ENCODE data around the gene TCF12.

The TCF12 gene

GRCh38 chr15:57314221-57314620 is 395.8 kb downstream of the TCF12 start:
- Histone ChIP-seq H3K9me3 (no peaks in the 10 kb centered on the region), H3K4me1 (peaks cover 11% of the 10 kb centered on the region; the same call in 1 of the 2 replicates), H3K27me3 (no peaks in the 10 kb centered on the region), H3K36me3 (no peaks in the 10 kb centered on the region), H3K4me3 (ENCODE audit: low read depth, low read length) (no peak overlapping the region)
- DNase-seq, result no peak
- no peak for TF ChIP-seq CTCF (IDR thresholded peaks at IDR 0.05; ENCODE audit: low read depth, low read length)

- Histone ChIP-seq H3K4me3 (ENCODE audit: low read depth, low read length) (no peak overlapping the region), H3K4me1 (peaks cover 11% of the 10 kb centered on the region; the same call in 1 of the 2 replicates), H3K9me3 (no peaks in the 10 kb centered on the region), H3K36me3 (no peaks in the 10 kb centered on the region), H3K27me3 (no peaks in the 10 kb centered on the region)
- DNase-seq, result no peak
- TF ChIP-seq CTCF (IDR thresholded peaks at IDR 0.05; ENCODE audit: low read depth, low read length), result no peak
These were observed 398.0 kb downstream of the TCF12 start for GRCh38 chr15:57316451-57316850.

GRCh38 chr15:57319226-57319918 is 400.9 kb downstream of the TCF12 start:
- TF ChIP-seq CTCF (IDR thresholded peaks at IDR 0.05; ENCODE audit: low read depth, low read length), result no peak
- no peak overlapping the region for H3K4me3 ChIP-seq (ENCODE audit: low read depth, low read length)
- DNase-seq, result no peak
- H3K36me3 ChIP-seq, result no peaks in the 10 kb centered on the region
- H3K27me3 ChIP-seq, result no peaks in the 10 kb centered on the region
- H3K9me3 ChIP-seq, result no peaks in the 10 kb centered on the region
- peaks cover 19% of the 10 kb centered on the region for H3K4me1 ChIP-seq

- peaks cover 19% of the 10 kb centered on the region for H3K4me1 ChIP-seq
- H3K27me3 ChIP-seq, result no peaks in the 10 kb centered on the region
- H3K9me3 ChIP-seq, result no peaks in the 10 kb centered on the region
- DNase-seq, result no peak
- no peak for TF ChIP-seq CTCF (IDR thresholded peaks at IDR 0.05; ENCODE audit: low read depth, low read length)
- no peak overlapping the region for H3K4me3 ChIP-seq (ENCODE audit: low read depth, low read length)
- H3K36me3 ChIP-seq, result no peaks in the 10 kb centered on the region
These were observed 401.6 kb downstream of the TCF12 start for GRCh38 chr15:57319919-57320560.

GRCh38 chr15:57320631-57321220 is 402.3 kb downstream of the TCF12 start:
- TF ChIP-seq CTCF (IDR thresholded peaks at IDR 0.05; ENCODE audit: low read depth, low read length), result no peak
- no peaks in the 10 kb centered on the region for H3K27me3 ChIP-seq
- H3K9me3 ChIP-seq, result no peaks in the 10 kb centered on the region
- peaks cover 19% of the 10 kb centered on the region for H3K4me1 ChIP-seq
- no peak for DNase-seq
- no peak overlapping the region for H3K4me3 ChIP-seq (ENCODE audit: low read depth, low read length)
- H3K36me3 ChIP-seq, result no peaks in the 10 kb centered on the region

- Histone ChIP-seq H3K27me3 (no peaks in the 10 kb centered on the region), H3K36me3 (no peaks in the 10 kb centered on the region), H3K9me3 (no peaks in the 10 kb centered on the region), H3K4me1 (peaks cover 19% of the 10 kb centered on the region), H3K4me3 (ENCODE audit: low read depth, low read length) (no peak overlapping the region)
- TF ChIP-seq CTCF (IDR thresholded peaks at IDR 0.05; ENCODE audit: low read depth, low read length), result no peak
- DNase-seq, result no peak
These were observed 403.0 kb downstream of the TCF12 start for GRCh38 chr15:57321485-57321884.
